Duodenal mucosa (tissue), 2 donors: Measurements from ENCODE around the gene SLC35F4.

Experiments used
- H3K27ac ChIP-seq: one replicate; pipeline ENCODE4 v1.7.0; 2013; ENCODE audit warnings: low read depth, low read length
- H3K27me3 ChIP-seq, 2 donors: one replicate each; pipeline ENCODE4 v1.7.0; 2013; ENCODE audit warnings: low read length in 2 of 2, control low read depth in 1 of 2; ENCODE audit not compliant: insufficient read depth in 2 of 2, control insufficient read depth in 1 of 2
- H3K36me3 ChIP-seq, 2 donors: one replicate each; pipeline ENCODE4 v1.7.0; 2013; ENCODE audit warnings: low read length in 2 of 2, control low read depth in 1 of 2; ENCODE audit not compliant: insufficient read depth in 2 of 2, control insufficient read depth in 1 of 2
- H3K4me1 ChIP-seq, 2 donors: one replicate each; pipeline ENCODE4 v1.7.0; 2013; ENCODE audit warnings: low read length in 2 of 2, control low read depth in 1 of 2; ENCODE audit not compliant: insufficient read depth in 2 of 2, control insufficient read depth in 1 of 2
- H3K4me3 ChIP-seq, 2 donors: one replicate each; pipeline ENCODE4 v1.7.0; 2013; ENCODE audit warnings: low read length in 2 of 2, low read depth in 1 of 2
- H3K9ac ChIP-seq, 2 donors: one replicate each; pipeline ENCODE4 v1.7.0; 2013; ENCODE audit warnings: low read length in 2 of 2, low read depth in 1 of 2
- H3K9me3 ChIP-seq, 2 donors: one replicate each; pipeline ENCODE4 v1.7.0; 2013; ENCODE audit warnings: low read length in 2 of 2, control low read depth in 1 of 2; ENCODE audit not compliant: control insufficient read depth in 1 of 2

Gene SLC35F4

GRCh38 chr14:57851354-57851753, 14.5 kb downstream of the SLC35F4 start:
- Histone ChIP-seq H3K27ac (no peak overlapping the region), H3K4me3 (no peak overlapping the region), H3K36me3 (no peaks in the 10 kb centered on the region), H3K4me1 (no peaks in the 10 kb centered on the region), H3K27me3 (no peaks in the 10 kb centered on the region), H3K9me3 (no peaks in the 10 kb centered on the region), H3K9ac (no peak overlapping the region)

- Histone ChIP-seq H3K9me3 (no peaks in the 10 kb centered on the region), H3K4me3 (no peak overlapping the region), H3K27me3 (no peaks in the 10 kb centered on the region), H3K4me1 (no peaks in the 10 kb centered on the region), H3K9ac (no peak overlapping the region), H3K36me3 (no peaks in the 10 kb centered on the region), H3K27ac (no peak overlapping the region)
Observed at GRCh38 chr14:57848786-57849185, 17.1 kb downstream of the SLC35F4 start.

- Histone ChIP-seq H3K4me1 (no peaks in the 10 kb centered on the region), H3K4me3 (no peak overlapping the region), H3K9me3 (no peaks in the 10 kb centered on the region), H3K9ac (no peak overlapping the region), H3K27ac (no peak overlapping the region), H3K36me3 (no peaks in the 10 kb centered on the region), H3K27me3 (no peaks in the 10 kb centered on the region)
Observed at GRCh38 chr14:57848353-57848752, 17.5 kb downstream of the SLC35F4 start.

GRCh38 chr14:57847706-57848105, 18.2 kb downstream of the SLC35F4 start:
- no peak overlapping the region for H3K9ac ChIP-seq
- no peak overlapping the region for H3K27ac ChIP-seq
- H3K4me3 ChIP-seq = no peak overlapping the region
- H3K4me1 ChIP-seq = no peaks in the 10 kb centered on the region
- H3K9me3 ChIP-seq = no peaks in the 10 kb centered on the region
- H3K27me3 ChIP-seq = no peaks in the 10 kb centered on the region
- no peaks in the 10 kb centered on the region for H3K36me3 ChIP-seq

DNA sequence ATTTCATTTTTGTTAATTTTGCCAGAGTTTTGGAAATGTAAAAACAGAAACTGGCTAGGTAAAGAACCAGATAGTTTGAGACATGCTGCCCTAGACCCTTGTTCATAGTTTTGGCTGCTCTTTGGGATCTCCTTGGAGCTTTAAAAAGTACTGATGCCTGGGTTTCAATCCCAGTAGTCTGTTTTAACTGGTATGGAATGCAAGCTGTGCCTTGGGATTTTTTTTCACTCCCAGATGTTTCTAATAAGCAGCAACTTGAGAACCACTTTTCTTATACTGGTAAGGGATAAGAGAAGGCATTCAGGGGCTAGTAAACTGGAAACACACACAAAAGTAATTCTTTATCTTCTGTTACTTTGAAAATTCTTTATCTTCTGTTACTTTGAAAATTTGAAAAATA, 18.8 kb downstream of the SLC35F4 start:
- Histone ChIP-seq H3K4me3 (no peak overlapping the region), H3K27me3 (no peaks in the 10 kb centered on the region), H3K9ac (no peak overlapping the region), H3K27ac (no peak overlapping the region), H3K9me3 (no peaks in the 10 kb centered on the region), H3K4me1 (no peaks in the 10 kb centered on the region), H3K36me3 (no peaks in the 10 kb centered on the region)

GRCh38 chr14:57846596-57846995, 19.3 kb downstream of the SLC35F4 start:
- Histone ChIP-seq H3K36me3 (no peaks in the 10 kb centered on the region), H3K4me1 (no peaks in the 10 kb centered on the region), H3K4me3 (no peak overlapping the region), H3K27me3 (no peaks in the 10 kb centered on the region), H3K9ac (no peak overlapping the region), H3K9me3 (no peaks in the 10 kb centered on the region), H3K27ac (no peak overlapping the region)

DNA sequence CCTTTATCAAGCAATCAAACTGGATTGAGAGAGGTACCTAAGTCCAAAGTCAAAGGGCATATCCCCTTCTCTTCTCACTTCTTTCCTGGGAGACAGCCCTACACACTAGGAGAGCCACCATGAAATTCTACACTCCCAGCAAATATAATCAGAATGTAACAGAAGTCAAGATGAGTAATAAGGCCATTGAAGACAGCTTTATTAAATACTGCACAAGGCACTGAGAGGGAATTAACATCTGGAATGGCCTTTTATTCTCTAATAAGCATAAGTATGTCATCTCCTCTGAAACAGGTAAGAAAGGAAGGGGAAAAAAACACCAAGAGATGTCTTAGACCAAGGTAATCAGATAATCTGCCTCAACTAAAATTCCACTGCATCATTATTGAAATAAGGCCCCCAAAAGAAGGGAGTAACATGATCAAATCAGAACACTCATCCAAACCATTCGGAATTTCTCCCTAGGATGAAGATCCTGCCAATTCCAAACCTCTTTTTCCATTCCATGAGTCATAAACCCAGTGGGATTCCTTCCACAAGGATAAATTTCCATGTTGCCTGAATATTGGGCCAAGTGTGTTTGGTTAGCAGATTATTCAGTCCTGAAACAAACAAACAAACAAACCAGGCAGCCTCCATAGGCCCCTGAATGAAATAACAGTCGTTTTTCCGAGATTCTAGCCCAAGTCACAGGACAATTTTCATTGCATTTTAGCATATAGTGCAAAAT, 19.9 kb downstream of the SLC35F4 start:
- no peaks in the 10 kb centered on the region for H3K9me3 ChIP-seq
- no peak overlapping the region for H3K4me3 ChIP-seq
- no peak overlapping the region for H3K9ac ChIP-seq
- no peaks in the 10 kb centered on the region for H3K27me3 ChIP-seq
- H3K27ac ChIP-seq = no peak overlapping the region
- H3K36me3 ChIP-seq = no peaks in the 10 kb centered on the region
- no peaks in the 10 kb centered on the region for H3K4me1 ChIP-seq

GRCh38 chr14:57845316-57845715, 20.6 kb downstream of the SLC35F4 start:
- Histone ChIP-seq H3K36me3 (no peaks in the 10 kb centered on the region), H3K27me3 (no peaks in the 10 kb centered on the region), H3K4me1 (no peaks in the 10 kb centered on the region), H3K9me3 (no peaks in the 10 kb centered on the region), H3K27ac (no peak overlapping the region), H3K4me3 (no peak overlapping the region), H3K9ac (no peak overlapping the region)

DNA sequence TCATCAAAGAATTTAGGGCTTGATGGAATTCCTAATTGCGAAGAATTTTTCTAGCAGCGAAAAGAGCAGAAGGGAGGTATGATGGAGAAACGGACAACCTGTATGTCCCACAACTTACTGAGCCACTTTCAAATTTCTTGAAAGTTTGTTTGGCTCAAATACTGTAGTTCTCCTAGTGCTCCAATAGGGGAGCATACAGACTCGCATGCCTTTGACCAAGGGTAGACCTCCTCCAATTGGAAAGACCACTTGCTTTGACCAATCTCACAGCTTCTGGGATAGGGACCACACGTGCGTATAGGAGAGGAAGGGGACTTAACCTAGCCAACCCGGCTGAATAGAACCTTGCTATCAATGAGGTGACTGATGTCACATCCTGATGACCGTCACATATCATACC, 28.6 kb downstream of the SLC35F4 start:
- no peaks in the 10 kb centered on the region for H3K36me3 ChIP-seq
- H3K9ac ChIP-seq = no peak overlapping the region
- H3K27me3 ChIP-seq = no peaks in the 10 kb centered on the region
- H3K9me3 ChIP-seq = no peaks in the 10 kb centered on the region
- no peak overlapping the region for H3K4me3 ChIP-seq
- H3K27ac ChIP-seq = no peak overlapping the region
- no peaks in the 10 kb centered on the region for H3K4me1 ChIP-seq

DNA sequence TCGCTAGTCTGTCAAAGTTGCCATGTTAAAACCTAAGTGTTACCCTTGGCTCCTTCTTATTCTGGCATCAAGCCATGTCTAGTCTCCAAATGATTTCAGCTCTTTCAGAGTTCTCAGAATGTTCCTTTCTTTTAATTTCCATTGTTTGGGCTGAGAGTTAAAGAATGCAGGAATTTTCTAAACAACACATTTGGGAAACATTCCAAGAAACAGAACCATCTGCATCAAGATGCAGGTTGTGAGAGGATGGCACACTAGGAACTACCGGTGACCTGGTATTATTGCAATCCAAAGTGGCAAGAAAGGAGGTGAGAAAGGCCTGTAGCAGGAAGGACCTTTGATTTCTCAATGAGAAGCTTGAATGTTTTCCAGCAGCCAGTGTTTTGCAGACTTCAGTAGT, 30.1 kb downstream of the SLC35F4 start:
- Histone ChIP-seq H3K27me3 (no peaks in the 10 kb centered on the region), H3K4me1 (no peaks in the 10 kb centered on the region), H3K9me3 (no peaks in the 10 kb centered on the region), H3K4me3 (no peak overlapping the region), H3K9ac (no peak overlapping the region), H3K36me3 (no peaks in the 10 kb centered on the region), H3K27ac (no peak overlapping the region)

GRCh38 chr14:57834961-57835360, 30.9 kb downstream of the SLC35F4 start:
- Histone ChIP-seq H3K4me3 (no peak overlapping the region), H3K27me3 (no peaks in the 10 kb centered on the region), H3K36me3 (no peaks in the 10 kb centered on the region), H3K27ac (no peak overlapping the region), H3K4me1 (no peaks in the 10 kb centered on the region), H3K9me3 (no peaks in the 10 kb centered on the region), H3K9ac (no peak overlapping the region)
